Uterus (tissue), 2 donors: ENCODE data around the gene CAV2.

Experiments
- CTCF ChIP-seq, 4 experiments: fragments of 200-600 bp in 2 of 4; fragments of 450-650 bp in 2 of 4; sonication (generic) in 2 of 4; IDR thresholded peaks; one replicate each; pipeline ENCODE4 v1.5.1; 2016 to 2019; ENCODE audit warnings: antibody characterized with exemption in 4 of 4, mild to moderate bottlenecking in 2 of 4, moderate library complexity in 1 of 4
- POLR2A ChIP-seq, 2 donors: fragments of 450-650 bp; IDR thresholded peaks; one replicate each; pipeline ENCODE4 v1.6.1; 2016; ENCODE audit warnings: antibody characterized with exemption in 2 of 2, mild to moderate bottlenecking in 1 of 2, moderate library complexity in 1 of 2

- TF ChIP-seq CTCF (IDR thresholded peaks at IDR 0.05) = no peak
- TF ChIP-seq POLR2A (IDR thresholded peaks at IDR 0.05) = no peak
Measured at GRCh38 chr7:116546054-116546453, 46.5 kb downstream of the CAV2 start.
